ENCODE measurements around the gene SNX19.

Gene SNX19

GRCh38 chr11:130872513-130872912 lies 43.8 kb downstream of the SNX19 start:
- TF ChIP-seq CTCF (conservative IDR thresholded peaks at IDR 0.05): no peak
- no peak overlapping the region for H3K27ac ChIP-seq

- H3K27ac ChIP-seq: no peak overlapping the region
- TF ChIP-seq CTCF (conservative IDR thresholded peaks at IDR 0.05): no peak
These were observed 44.2 kb downstream of the SNX19 start for GRCh38 chr11:130872102-130872501.

GRCh38 chr11:130871616-130872015 lies 44.7 kb downstream of the SNX19 start:
- no peak overlapping the region for H3K27ac ChIP-seq
- no peak for TF ChIP-seq CTCF (conservative IDR thresholded peaks at IDR 0.05)

GRCh38 chr11:130868721-130869390 lies 47.4 kb downstream of the SNX19 start:
- no peak overlapping the region for H3K27ac ChIP-seq
- no peak for TF ChIP-seq CTCF (conservative IDR thresholded peaks at IDR 0.05)

- no peak for TF ChIP-seq CTCF (conservative IDR thresholded peaks at IDR 0.05)
- no peak overlapping the region for H3K27ac ChIP-seq
These were observed 48.1 kb downstream of the SNX19 start for GRCh38 chr11:130868086-130868710.

GRCh38 chr11:130866831-130867230 lies 49.4 kb downstream of the SNX19 start:
- TF ChIP-seq CTCF (conservative IDR thresholded peaks at IDR 0.05): no peak
- no peak overlapping the region for H3K27ac ChIP-seq

- H3K27ac ChIP-seq: no peak overlapping the region
- TF ChIP-seq CTCF (conservative IDR thresholded peaks at IDR 0.05): no peak
These were observed 50.5 kb downstream of the SNX19 start for GRCh38 chr11:130865774-130866114.
